Measurements from ENCODE around the gene GNB4. TPM values are rescaled to one million over a fixed set of nuclear protein-coding genes. Genes with fewer than 3 reads are reported as not detected.

The GNB4 gene
- total and polyA plus RNA-seq, 2 donors (not counting 3 experiments of a cell fraction or from before 2014, with no cell fraction given): 30.3 to 62.6 TPM

- Histone ChIP-seq H3K9me3 (replicated peaks; ENCODE audit: control insufficient read depth, insufficient read depth, low read length) (no peaks in the 10 kb centered on the region), H3K79me2 (ENCODE audit: control insufficient read depth, insufficient read depth, low read length) (no peaks in the 10 kb centered on the region), H3K27me3 (ENCODE audit: control insufficient read depth in 2 of 2, insufficient read depth in 2 of 2, low read length in 2 of 2) (no peaks in the 10 kb centered on the region), H3K4me1 (ENCODE audit: control insufficient read depth, extremely low read depth, insufficient read depth, low read length) (no peaks in the 10 kb centered on the region), H2AFZ (ENCODE audit: low read depth, low read length) (no peak overlapping the region), H3K4me2 (ENCODE audit: insufficient read depth, low read length) (no peak overlapping the region), H3K4me3 (replicated peaks in 1 of 3; ENCODE audit: insufficient read depth in 1 of 3, low read depth in 1 of 3, low read length in 3 of 3) (no peak overlapping the region), H3K36me3 (ENCODE audit: control insufficient read depth in 2 of 2, extremely low read depth in 1 of 2, insufficient read depth in 2 of 2, low read length in 2 of 2) (peaks cover 11 to 24% of the 10 kb centered on the region in 2 experiments), H4K20me1 (replicated peaks; ENCODE audit: control insufficient read depth, extremely low read depth, insufficient read depth, low read length) (no peaks in the 10 kb centered on the region), H3K27ac (ENCODE audit: insufficient read depth, low read depth, low read length) (no peak overlapping the region), H3K9ac (replicated peaks; ENCODE audit: extremely low read depth, insufficient read depth, low read length) (no peak overlapping the region), H3K9me1 (replicated peaks; ENCODE audit: control insufficient read depth, extremely low read depth, insufficient read depth, low read length) (no peaks in the 10 kb centered on the region)
- POLR2A ChIA-PET: no interaction called here
- dilution Hi-C loops (cut with MboI; ENCODE audit: extremely low pct_ligation_motif_present, low sequenced_read_pairs): no loop called here
- CTCF ChIA-PET: interaction anchor here (1.1 to 1.6 kb wide), 2 partner anchors 12 to 160 kb away, joined by 3 to 4 read pairs; no protein-coding TSS in a partner anchor
- intact Hi-C loops (cut with micrococcal nuclease): no loop called here
- DNase-seq (ENCODE audit: low read depth, low spot score) (no peak), FAIRE-seq (no peak)
- TF ChIP-seq POLR2A (IDR thresholded peaks at IDR 0.05; ENCODE audit: low read depth, low read length): no peak
- TF ChIP-seq GATA2 (IDR thresholded peaks at IDR 0.05; ENCODE audit: insufficient read depth, insufficient read length, low read depth, low read length): no peak
- no peak for TF ChIP-seq MAX (IDR thresholded peaks at IDR 0.05; ENCODE audit: insufficient read depth, insufficient read length)
- TF ChIP-seq CTCF (IDR thresholded peaks at IDR 0.05; ENCODE audit: extremely low read depth in 1 of 2, insufficient read depth in 1 of 2, low read depth in 1 of 2, low read length in 2 of 2): no peak
- TF ChIP-seq MYC (IDR thresholded peaks at IDR 0.05; ENCODE audit: low read depth, low read length): no peak
- TF ChIP-seq POLR2AphosphoS5 (IDR thresholded peaks at IDR 0.05; ENCODE audit: insufficient read depth, low read depth, low read length): no peak
- no peak for TF ChIP-seq EZH2 (IDR thresholded peaks at IDR 0.05; ENCODE audit: borderline replicate concordance, low read depth, low read length, severe bottlenecking)
- TF ChIP-seq JUN (IDR thresholded peaks at IDR 0.05; ENCODE audit: borderline replicate concordance, insufficient read depth, insufficient read length, low read depth): no peak
- TF ChIP-seq FOS (IDR thresholded peaks at IDR 0.05; ENCODE audit: borderline replicate concordance, insufficient read depth, low read length): no peak
- no TSS peak for BruUV-seq (replicated peaks)
Observed at GRCh38 chr3:179401561-179401960, 49.7 kb downstream of the GNB4 start.

Measured in endothelial cell of umbilical vein (primary cell).